Stimulated activated CD4-positive, alpha-beta T cell treated with anti-CD3 and anti-CD28 coated beads, Interleukin-2, amount 100 ng/mL, for 4 hours (primary cell): ENCODE results near the gene TMEM106C.
"Not testable (repeated sequence)": the region's sequence is repeated elsewhere in the genome, so short reads cannot be mapped to it uniquely, and the experiment has no call there.

Source experiments
- DNase-seq: peaks from one replicate; pipeline ENCODE4 v3.0.0-alpha.2; 2020; ENCODE audit warnings: low read depth

TMEM106C gene

DNA sequence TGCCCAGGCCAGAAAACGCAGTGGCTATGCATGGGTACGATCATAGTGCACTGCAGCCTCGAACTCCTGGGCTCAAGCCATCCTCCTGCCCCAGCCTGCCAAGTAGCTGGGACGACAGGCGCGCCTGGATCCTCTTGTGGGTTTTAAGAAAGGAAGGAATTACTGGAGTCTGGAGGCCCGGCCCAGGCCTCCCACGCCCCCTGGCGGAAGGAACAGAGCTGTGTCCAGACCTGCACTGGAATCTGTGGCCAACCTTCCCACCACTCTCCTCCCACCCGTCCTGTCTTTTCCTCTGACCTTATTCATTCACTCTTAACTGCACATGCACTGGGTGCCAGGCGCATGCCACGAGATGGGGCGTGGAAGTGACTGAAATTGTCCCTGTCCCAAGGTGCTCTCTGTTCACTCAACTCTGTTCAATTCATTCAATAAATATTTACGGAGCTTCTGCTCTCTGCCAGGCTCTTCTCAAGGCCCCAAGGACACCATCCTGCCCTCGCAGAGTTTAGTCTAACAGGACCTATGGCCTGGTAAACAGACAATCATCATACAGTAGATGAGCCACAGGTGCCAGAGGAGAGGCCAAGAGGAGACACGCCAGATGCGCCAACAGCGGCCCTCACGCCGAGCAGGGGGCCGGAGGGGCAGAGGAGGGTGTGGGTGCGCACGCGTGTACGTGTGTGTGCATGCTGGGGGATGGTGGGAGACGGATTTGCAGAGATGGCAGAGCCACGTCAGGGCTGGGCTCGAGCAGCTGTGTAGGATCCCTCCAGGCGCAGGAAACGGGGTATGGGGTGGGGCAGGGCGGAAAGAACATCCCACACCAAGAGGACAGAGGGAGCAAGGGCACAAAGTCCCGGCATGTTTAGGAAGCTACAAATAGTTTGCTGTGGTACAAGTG is 13.7 kb upstream of the TMEM106C start:
- peak; percentile 10 for DNase-seq

DNA sequence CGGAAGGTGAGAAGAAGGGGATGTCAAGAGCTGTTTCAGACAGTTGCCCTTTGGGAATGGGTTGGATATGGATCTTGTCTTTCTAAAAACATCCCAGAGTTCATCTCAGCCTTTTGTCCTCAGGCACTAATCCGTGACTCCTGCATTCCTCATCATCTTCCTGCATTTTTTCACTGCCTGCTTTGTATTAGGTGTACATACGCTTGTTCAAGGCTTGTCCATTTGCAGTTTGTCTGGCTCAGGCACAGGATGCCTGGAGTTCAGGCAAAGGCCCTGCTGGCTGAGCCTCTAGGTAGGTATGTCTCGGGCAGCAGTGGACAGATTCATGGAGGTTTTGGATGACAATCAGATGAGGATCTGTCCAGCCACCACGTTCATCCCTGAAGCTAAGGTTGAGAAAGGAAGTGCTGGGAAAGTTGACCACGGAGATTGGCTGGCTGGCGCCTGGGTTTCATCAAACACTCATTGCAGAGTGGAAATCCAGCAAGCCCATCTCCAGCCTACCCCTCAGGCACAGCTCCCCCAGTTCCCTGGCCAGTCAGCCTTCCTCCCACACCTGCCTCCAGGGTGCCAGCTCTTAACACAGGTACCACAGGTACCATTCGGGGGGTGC is 12.4 kb upstream of the TMEM106C start:
- no peak for DNase-seq

DNA sequence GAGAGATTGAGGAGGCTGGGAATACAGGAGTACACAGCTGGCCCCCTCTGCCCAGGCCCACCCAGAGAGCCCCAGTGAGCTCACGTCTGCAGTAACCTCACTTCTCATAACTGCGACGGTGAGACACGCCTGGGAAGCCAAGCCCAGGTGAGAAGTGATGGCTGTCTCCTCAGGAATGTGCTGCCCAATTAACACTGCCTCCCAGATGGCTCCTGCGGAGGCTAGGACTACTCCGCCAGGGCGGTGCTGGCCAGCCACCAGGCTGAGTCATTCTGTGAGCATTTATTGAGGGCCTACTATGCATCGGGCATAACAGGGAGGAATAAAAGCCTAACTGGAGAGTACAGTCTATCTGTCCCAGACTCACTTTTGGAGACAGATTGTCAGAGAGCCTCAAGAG is 9.3 kb upstream of the TMEM106C start:
- no peak for DNase-seq

DNA sequence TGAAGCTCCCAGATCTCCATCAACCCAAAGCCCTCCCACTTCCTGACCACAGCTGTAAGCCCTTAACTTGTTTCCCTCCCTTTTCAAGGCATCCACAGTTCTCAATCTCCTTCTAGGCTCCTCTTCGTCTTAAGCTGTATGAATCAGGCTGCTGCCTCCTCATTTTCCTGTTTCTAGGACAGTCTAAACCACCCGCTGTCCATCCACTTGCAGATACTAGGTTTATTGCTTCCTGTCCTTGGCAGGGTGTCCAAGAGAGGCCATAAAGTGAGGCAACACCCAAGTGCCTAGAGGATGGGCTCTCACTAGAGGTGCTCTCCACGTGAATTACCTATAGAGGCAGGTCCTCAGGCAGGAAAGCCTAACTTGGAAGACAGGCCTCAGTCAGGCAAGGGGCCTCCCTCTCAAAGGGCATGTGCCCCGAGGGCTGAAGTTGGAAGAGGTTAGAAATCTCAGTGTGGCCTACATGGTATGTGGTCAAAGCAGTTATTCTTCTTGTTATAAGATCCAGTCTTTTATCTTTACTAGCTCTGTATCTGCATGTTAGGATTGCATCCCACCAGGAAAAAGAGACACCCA is 8.8 kb upstream of the TMEM106C start:
- DNase-seq: no peak

DNA sequence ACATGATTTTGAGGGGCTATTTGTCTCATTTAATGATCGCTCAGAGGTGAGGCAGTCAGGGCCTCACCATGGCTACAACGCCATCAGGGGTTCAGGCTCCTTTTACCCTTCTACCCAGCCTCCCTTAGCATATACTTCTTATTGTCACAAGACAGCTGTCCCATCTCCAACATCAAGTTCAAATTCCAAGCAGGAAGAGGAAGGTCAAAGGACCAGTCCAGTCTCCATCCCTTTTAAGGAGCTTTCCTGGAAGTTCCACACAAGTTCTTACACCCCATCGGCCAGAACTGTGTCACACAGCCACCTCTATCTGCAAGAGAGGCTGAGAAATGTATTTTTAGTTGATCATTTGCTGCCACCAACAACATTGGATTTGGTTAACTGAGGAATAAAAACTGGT is 8.3 kb upstream of the TMEM106C start:
- DNase-seq: no peak

DNA sequence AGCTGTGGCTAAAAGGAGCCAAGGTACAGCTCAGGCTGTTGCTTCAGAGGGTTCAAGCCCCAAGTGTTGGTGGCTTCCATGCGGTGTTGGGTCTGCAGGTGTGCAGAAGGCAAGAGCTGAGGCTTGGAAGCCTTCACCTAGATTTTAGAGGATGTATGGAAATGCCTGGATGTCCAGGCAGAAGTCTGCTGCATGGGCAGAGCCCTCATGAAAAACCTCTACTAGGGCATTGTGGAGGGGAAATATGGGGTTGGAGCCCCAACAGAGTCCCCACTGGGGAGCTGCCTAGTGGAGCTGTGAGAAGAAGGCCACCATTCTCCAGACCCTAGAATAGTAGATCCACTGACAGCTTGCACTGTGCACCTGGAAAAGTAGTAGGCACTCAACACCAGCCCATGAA is 5.7 kb upstream of the TMEM106C start:
- not testable (repeated sequence) for DNase-seq

DNA sequence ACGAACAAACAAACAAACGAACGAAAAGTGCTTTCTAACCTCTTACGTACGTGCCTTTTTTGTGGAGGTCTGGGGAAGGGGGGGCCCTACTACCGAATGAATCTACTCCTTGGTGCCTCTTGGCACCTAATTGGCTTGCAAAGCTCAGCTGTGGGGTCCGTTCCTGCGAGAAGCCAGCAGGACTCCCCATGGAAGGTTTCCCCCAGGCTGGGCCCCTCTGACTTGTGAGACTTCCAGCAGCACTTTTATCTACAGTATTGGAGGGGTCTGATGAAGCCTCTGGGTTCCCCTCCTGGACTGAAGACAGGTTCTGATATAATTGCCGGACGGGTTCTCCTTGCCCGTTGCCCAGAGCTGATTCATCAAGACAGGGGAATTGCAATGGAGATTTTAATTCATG is 1.2 kb upstream of the TMEM106C start:
- DNase-seq: no peak

DNA sequence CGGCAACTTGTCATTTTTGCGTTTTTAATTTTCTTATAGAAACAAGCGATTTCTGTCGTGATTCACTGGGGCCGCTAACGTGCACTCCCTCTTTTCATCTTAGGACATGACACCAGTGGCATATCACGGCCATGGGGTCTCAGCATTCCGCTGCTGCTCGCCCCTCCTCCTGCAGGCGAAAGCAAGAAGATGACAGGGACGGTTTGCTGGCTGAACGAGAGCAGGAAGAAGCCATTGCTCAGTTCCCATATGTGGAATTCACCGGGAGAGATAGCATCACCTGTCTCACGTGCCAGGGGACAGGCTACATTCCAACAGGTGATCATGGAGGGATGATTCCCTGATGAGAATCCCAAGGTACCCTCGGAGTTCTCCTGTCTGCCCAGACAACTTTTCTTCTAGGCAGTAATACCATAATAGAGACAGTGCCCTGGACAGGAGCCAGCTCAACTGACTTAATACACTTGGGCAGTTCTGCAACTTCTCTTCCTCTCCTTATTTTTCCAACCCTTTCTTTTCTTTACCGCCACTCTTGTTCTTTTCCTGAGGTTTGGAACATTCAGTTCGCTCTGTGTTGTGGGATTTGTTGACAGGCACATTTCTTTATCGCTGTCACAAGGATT is 821 bp downstream of the TMEM106C start:
- DNase-seq: no peak

DNA sequence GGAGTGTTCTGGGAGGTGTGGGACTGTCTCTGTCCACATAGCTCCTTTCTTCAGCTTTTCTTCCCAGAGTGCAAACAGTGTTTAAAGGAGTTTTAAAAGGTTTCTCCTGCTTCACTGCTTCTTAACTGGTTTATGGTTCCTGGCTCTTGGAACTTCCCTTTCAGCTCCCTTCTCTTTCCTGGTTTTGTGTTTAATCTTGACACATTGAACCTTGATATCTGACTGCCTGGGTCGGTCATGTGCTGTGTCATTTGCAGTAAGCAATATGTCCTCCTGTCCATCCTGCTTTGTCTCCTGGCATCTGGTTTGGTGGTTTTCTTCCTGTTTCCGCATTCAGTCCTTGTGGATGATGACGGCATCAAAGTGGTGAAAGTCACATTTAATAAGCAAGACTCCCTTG is 2.2 kb downstream of the TMEM106C start:
- no peak for DNase-seq

DNA sequence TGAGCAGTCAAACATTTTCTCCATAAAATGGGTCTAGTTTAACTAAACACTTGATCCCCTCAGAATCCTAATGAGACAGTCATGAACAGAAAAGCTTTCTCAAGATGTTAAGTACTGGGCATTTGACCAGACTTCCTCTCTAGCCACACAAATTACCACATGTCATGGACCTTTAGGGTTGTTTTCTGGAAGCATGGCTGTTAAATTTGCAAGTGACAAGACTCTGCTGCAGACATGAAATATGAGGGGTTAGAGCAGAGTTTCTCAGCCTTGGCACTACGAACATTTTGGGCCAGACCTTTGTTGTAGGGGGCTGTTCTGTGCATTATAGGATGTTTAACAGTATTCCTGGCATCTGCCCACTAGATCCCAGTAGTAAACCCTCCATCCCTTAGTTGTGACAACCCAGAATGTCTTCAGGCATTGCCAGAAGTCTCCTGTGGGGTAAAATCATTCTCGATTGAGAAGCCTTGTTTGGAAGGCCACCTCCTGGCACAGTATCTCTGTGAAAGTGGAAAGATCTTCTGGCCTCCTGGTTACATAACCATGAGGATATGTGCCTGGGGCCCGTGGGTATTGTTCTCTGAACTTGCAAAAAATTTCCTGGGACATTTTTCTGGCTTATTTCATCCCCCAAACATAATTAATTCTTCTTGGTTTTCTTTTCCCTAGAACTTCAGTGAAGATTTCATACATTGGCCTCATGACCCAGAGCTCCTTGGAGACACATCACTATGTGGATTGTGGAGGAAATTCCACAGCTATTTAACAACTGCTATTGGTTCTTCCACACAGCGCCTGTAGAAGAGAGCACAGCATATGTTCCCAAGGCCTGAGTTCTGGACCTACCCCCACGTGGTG is 4.3 kb downstream of the TMEM106C start:
- DNase-seq: no peak

DNA sequence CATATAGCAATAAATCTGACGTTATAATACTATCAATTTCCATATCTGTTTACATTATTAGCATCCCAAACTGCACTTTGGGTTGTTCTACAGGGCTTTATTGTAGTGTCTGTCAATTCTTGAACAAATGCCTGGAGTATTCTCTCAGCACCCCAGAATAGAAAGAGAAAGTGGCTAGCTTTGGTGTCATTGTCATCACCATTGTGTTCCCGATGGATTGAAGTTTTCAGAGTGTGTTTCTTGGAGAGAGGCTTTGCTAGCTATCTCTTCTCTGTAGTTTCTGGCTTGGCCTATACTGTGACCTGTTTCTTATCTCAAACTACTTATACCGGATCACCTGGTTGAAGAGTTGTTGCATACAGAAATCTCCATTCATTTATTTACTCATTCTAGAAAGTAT is 6.4 kb downstream of the TMEM106C start:
- no peak for DNase-seq

DNA sequence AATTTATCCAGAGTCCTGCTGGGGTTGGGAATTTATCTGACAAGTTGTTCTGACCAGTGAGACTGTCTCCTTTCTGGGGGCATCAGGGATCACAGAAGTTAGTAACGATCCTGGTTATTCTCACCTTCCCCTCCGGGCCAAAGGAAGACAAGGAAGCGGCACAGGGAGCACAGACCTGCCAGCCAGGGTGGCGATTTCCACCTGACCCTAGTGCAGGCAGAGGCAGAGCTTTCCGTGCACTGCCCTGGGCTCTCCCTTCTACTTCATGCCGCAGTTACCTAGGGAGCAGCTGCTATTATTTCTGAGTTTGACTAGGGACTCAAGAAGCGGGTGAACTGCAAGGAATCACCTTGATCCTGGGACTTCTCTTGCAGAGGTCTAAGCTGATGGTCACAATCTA is 7.4 kb downstream of the TMEM106C start:
- DNase-seq: no peak

DNA sequence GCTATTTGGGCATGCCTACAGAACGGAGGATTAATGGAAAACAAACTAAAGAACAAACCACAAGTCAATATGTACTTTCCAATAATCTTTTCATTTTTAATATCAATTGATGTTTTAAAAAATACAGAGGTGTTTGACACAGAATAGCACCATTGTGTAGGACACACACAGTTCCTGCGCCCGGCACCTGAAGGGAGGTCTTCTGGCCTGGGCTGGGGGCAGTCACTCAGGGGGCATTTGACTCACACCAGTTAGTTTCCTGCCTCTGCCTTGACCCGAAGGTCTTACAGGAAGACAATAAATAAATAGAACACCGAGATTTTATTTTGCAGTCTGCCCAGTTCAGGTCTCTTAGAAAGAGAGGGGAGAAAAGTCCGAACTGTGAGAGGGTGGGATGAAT is 9.5 kb downstream of the TMEM106C start:
- DNase-seq: no peak

DNA sequence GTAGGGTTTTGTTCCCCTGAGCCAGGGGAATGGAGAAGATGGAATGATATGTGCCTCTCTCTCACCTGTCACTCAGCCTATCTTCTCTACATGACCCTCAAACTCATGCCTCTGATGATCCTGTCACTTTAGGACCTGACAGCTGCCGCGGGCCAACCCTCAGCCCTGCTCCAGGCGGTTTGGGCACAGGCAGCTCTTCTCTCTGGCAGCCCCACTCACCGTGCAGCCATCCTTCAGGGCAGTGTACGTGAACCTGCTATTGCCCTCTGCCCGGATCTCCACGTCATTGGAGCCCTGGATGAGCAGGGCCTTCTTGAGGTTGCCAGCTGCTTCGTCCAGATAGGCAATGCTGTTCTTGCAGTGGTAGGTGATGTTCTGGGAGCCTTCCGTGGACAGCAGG is 10.5 kb downstream of the TMEM106C start:
- DNase-seq: no peak

DNA sequence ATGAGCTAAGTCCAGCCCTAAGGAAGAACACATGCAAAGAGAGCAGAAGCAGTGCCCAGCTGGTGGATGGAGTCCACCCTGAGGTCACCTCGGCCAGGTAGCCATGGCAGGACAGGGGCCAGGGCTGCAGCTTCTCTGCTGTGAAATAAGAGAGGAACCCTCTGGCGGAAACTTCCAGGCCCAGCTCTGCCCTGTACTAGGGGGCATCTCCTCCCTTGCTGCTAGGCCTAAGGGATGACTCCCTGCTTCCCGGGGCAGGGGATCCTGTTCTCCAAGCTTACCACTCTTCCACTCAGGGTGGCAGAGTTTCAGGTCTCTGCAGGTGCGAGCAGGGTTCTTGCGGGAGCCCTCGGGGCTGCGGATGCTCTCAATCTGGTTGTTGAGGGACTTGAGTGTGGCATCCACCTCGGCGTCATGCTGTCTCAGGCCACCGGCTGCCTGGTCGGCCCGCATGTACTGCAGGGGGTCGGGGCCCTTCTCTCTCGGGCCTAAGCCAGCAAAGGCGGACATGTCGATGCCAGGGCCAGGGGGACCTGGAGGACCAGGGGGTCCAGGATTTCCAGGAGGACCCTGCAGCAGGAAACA is 11.7 kb downstream of the TMEM106C start:
- DNase-seq: no peak

DNA sequence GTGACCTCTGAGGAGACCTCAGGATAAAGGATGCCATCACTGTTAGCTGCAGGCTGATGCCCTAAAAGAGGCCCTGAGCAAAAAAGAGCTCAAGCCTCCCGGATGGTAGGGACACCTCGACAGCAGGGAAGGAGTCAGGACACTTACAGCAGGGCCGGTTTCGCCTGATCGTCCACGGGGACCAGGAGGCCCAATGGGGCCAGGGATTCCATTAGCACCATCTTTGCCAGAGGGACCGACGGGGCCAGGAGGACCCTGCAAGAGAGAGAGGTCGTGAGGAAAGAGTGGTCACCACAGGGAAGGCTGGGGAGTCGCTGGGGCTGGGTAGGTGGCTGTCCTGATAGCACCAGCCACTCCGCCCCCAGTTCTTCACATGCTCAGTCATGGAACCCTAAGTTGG is 12.4 kb downstream of the TMEM106C start:
- DNase-seq: no peak

DNA sequence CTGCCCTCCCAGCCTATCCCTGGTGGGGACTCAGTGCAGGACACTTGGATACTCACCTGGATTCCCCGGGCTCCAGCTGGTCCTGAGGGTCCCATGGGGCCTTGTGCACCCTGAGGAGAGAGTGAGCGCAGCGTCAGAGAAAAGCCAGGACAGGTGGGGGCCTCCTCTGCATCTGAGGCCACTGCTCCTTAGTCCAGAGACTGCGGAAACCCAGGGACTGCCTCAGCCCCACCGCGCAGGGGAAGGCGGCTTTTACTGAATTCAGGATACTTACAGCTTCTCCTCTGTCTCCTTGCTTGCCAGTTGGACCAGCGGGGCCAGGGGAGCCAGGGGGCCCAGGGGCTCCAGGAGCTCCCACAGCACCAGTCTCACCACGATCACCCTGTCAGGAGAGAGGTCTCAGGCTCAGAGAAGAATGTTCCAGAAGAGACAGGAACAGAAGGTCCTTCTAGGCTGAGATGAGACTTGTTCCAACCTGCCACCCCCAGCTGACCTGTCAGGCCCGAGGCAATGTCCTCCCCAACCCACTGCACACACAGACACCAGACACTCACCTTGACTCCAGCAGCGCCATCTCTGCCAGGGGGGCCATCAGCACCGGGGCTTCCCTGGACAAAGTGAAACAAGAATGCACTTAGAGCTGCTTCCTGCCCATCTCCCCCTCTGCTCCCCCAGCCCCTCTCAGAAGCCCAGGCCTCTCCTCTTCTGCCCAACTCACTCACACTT is 13.8 kb downstream of the TMEM106C start:
- DNase-seq: no peak

DNA sequence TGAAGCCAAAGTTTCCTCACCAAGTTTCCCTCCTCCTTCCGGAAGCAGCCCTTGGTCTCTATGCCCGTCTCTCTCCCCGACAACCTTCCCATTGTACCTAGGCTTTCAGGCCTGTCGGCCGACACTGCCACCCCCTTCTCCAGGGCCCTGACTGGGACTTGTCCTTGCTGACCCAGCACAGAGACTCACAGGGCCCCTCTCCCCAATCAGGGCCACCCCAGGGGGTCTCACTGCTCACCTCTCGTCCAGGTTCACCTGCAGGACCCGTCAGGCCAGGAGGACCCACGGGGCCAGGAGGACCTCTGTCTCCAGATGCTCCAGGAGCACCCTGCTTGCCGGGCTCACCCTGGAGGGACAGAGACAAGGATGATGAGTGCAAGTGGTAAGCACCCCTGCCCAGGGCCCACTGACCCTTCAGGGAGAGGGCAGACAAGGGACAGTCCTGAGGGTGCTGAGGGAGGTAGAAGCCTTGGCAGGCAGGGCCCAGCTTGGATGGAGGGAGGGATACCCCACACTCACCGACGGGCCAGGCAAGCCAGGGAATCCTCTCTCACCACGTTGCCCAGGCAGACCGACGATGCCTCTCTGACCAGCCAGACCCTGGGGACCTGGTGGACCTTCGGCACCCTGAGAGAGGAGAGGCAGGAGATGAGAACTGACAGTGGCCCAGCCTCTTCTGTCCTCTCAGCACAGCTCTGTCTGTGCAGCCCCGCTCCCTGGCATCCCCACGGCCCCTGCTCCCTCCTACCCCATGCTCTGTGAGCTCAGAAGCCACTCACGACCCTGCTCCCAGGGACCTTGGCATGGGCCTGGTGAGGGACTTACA is 14.6 kb downstream of the TMEM106C start:
- no peak for DNase-seq

DNA sequence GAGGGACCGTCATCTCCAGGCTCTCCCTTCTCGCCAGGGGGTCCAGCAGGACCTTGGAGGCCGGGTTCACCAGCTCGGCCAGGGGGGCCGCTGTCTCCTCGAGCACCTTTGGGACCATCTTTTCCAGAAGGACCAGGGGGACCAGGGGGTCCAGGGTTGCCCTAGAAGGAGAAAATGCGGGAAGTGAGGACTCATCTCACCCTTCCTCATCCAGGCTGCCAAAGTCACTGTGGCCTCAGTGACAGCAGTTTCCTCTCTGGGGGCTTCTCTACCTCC is 15.1 kb downstream of the TMEM106C start:
- DNase-seq: no peak

DNA sequence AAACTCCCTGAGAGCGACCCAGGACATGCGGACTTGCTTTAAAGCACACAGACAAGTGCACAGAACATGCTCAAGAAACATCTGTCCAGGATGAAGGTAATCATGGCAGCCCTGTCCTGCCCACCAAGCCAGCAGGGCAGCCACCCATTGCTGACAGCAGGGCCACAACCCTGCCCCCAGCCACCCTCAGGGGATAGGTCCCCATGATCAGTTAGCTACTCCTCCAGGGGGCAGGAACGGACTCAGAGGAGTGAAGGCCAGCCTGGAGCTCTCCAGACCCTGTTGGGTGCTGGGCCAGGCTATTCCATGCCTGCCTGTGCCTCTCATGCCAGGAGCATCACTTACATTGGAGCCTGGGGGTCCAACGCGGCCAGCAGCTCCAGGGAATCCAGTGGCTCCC is 15.8 kb downstream of the TMEM106C start:
- DNase-seq: no peak
